Measurements from ENCODE around the gene JAKMIP1.

Gene JAKMIP1

DNA sequence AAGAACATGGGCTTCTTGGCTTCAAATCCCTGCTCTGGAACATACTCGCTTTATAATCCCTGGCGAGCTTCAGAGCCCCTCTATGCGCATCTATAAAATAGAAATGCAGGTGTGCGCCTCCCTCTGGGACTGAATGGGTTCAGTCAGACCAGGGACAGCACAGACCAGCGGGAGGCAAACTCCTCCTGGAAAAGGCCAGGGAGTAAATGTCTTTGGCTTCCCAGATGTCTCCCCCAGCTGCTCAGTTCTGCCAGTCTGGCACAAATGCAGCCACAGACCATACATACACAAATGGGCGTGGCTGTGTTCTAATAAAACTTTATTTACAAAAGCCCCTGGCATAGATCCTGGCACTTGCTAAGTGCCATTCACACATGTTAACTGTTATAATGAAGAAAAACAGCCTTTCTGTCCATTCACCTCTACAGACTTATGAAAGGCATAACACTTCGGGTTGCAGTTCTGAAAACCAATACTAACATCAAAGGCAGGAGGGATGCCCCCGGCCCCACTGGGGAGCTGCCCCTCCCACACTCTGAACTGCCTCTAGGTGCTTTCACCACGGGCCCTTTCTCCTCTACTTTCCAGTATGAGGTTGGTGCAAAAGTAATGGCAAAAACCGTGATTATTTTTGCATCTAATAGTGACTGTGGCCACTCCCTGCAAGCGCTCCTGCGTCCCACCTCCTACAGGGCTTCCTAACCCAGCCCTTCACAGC, 4.6 kb downstream of the JAKMIP1 start:
- H3K27ac ChIP-seq (ENCODE audit: insufficient read depth, low read length, poor library complexity, severe bottlenecking) = no peak overlapping the region
- no peaks in the 10 kb centered on the region for H3K9me3 ChIP-seq (ENCODE audit: control insufficient read depth, low read length)
- DNase-seq = no peak
- H3K4me3 ChIP-seq (ENCODE audit: insufficient read depth, low read depth, low read length, poor library complexity, severe bottlenecking) = no peak overlapping the region
- no peaks in the 10 kb centered on the region for H3K27me3 ChIP-seq (replicated peaks; ENCODE audit: control insufficient read depth, insufficient read depth, low read length, poor library complexity, severe bottlenecking)
- no peaks in the 10 kb centered on the region for H3K36me3 ChIP-seq (ENCODE audit: control insufficient read depth, insufficient read depth, low read length)
- peaks cover 14% of the 10 kb centered on the region for H3K4me1 ChIP-seq (ENCODE audit: control insufficient read depth, insufficient read depth, low read length, poor library complexity, severe bottlenecking)

DNA sequence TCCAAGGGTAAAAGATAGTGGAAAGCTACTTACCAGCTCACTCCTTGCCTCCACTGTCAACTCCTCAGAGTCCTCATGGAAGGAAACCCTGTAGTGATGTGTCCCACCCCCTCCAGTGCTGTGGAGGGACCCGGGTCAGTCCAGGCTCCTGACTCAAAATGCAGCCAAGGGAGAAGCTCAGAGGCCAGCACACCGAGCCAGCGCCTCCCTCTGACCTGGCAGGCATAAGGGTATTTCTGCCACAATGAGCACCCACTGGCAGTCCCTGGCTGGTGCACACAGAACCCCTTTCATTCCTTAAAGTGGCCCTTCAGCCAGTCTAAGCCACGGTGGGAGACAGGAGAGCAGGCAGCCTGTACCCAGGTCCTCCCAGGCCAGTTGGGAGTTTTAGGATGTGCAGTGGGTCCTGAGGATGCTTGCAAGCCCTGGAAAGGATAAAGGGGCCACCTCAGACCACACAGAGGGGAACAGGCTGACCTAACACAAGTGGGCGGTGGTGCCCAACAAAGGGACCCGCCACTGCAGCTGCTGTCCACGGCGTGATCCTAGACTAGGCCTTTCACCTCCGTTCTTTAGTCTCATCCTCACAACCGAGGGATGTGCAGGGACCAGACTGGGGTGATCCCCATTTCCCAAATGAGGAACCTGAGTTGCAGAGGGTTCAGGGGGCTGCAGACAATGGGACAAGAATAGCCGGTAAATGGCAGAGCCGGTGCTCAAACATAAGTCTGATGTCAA, 5.7 kb downstream of the JAKMIP1 start:
- H3K4me3 ChIP-seq (ENCODE audit: insufficient read depth, low read depth, low read length, poor library complexity, severe bottlenecking) = no peak overlapping the region
- no peaks in the 10 kb centered on the region for H3K9me3 ChIP-seq (ENCODE audit: control insufficient read depth, low read length)
- H3K27ac ChIP-seq (ENCODE audit: insufficient read depth, low read length, poor library complexity, severe bottlenecking) = no peak overlapping the region
- H3K27me3 ChIP-seq (replicated peaks; ENCODE audit: control insufficient read depth, insufficient read depth, low read length, poor library complexity, severe bottlenecking) = no peaks in the 10 kb centered on the region
- H3K36me3 ChIP-seq (ENCODE audit: control insufficient read depth, insufficient read depth, low read length) = no peaks in the 10 kb centered on the region
- DNase-seq = no peak
- H3K4me1 ChIP-seq (ENCODE audit: control insufficient read depth, insufficient read depth, low read length, poor library complexity, severe bottlenecking) = peaks cover 12% of the 10 kb centered on the region

DNA sequence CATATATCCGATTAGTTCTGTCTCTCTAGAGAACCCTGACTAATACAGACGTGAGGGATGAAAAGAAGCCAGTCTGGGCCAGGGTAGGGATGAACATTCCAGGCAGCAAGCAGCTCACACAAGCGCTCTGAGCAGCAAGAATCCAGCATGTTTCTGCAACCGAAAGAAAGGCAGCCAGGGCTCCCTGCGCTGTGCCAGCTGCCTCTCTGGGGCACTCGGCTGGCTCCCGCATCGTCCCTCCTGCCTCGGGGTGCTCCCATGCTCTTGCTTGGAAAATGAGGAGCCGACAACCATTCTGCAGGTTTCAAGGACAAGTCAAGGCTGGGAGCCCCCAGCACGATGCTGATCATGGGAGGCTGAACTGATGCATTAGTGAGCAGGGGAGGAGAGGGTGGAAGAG, 7.0 kb downstream of the JAKMIP1 start:
- H3K4me3 ChIP-seq (ENCODE audit: insufficient read depth, low read depth, low read length, poor library complexity, severe bottlenecking) = no peak overlapping the region
- H3K4me1 ChIP-seq (ENCODE audit: control insufficient read depth, insufficient read depth, low read length, poor library complexity, severe bottlenecking) = peaks cover 2% of the 10 kb centered on the region
- H3K27me3 ChIP-seq (replicated peaks; ENCODE audit: control insufficient read depth, insufficient read depth, low read length, poor library complexity, severe bottlenecking) = no peaks in the 10 kb centered on the region
- no peak overlapping the region for H3K27ac ChIP-seq (ENCODE audit: insufficient read depth, low read length, poor library complexity, severe bottlenecking)
- H3K36me3 ChIP-seq (ENCODE audit: control insufficient read depth, insufficient read depth, low read length) = no peaks in the 10 kb centered on the region
- DNase-seq = no peak
- H3K9me3 ChIP-seq (ENCODE audit: control insufficient read depth, low read length) = no peaks in the 10 kb centered on the region

DNA sequence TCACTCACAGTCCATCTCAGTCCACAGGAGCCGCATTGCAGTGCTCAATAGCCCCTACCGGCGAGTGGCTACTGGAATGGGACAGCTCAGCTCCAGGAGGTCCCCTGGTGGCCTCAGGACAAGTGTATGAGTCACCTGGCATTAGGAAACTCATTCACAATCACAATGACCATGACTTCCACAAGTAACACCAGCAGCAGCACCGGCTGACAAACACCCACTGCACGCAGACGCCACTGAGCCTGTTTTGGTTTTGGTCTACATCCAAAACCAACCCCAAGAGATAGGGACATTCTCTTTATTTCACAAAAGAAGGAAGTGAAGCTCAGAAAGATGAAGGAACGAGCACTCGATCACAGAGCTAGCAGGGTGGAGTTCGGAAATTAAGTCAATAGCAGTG, 8.1 kb downstream of the JAKMIP1 start:
- Histone ChIP-seq H3K4me3 (ENCODE audit: insufficient read depth, low read depth, low read length, poor library complexity, severe bottlenecking) (no peak overlapping the region), H3K27me3 (replicated peaks; ENCODE audit: control insufficient read depth, insufficient read depth, low read length, poor library complexity, severe bottlenecking) (no peaks in the 10 kb centered on the region), H3K9me3 (ENCODE audit: control insufficient read depth, low read length) (no peaks in the 10 kb centered on the region), H3K36me3 (ENCODE audit: control insufficient read depth, insufficient read depth, low read length) (no peaks in the 10 kb centered on the region), H3K4me1 (ENCODE audit: control insufficient read depth, insufficient read depth, low read length, poor library complexity, severe bottlenecking) (no peaks in the 10 kb centered on the region), H3K27ac (ENCODE audit: insufficient read depth, low read length, poor library complexity, severe bottlenecking) (no peak overlapping the region)
- no peak for DNase-seq

DNA sequence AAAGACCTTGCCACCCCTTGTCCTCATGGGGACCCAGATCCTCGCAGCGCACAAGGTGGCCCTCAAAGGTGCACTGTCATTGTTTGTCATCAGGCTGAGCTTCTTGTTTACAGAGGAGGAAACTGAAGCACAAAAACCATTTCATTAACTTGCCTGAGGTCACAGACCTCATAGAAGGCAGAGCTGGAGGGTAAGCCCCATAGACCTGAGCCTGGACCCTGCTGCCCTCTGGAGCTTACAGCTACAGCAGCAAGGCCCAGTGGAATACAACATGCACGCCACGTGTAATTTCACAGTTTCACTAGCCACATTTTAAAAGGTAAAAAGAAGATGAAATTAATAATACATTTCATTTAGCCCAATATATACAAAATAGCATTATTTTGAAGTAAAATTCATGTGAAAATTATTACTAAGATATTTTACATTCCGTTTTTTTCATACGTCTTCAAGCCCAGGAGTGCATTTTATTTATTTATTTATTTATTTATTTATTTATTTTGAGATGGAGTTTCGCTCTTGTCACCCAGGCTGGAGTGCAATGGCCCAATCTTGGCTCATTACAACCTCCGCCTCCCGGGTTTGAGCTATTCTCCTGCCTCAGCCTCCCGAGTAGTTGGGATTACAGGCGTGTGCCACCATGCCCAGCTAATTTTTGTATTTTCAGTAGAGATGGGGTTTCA, 8.8 kb downstream of the JAKMIP1 start:
- no peaks in the 10 kb centered on the region for H3K9me3 ChIP-seq (ENCODE audit: control insufficient read depth, low read length)
- no peak overlapping the region for H3K27ac ChIP-seq (ENCODE audit: insufficient read depth, low read length, poor library complexity, severe bottlenecking)
- no peaks in the 10 kb centered on the region for H3K4me1 ChIP-seq (ENCODE audit: control insufficient read depth, insufficient read depth, low read length, poor library complexity, severe bottlenecking)
- no peak for DNase-seq
- H3K27me3 ChIP-seq (replicated peaks; ENCODE audit: control insufficient read depth, insufficient read depth, low read length, poor library complexity, severe bottlenecking) = no peaks in the 10 kb centered on the region
- H3K36me3 ChIP-seq (ENCODE audit: control insufficient read depth, insufficient read depth, low read length) = no peaks in the 10 kb centered on the region
- H3K4me3 ChIP-seq (ENCODE audit: insufficient read depth, low read depth, low read length, poor library complexity, severe bottlenecking) = no peak overlapping the region

DNA sequence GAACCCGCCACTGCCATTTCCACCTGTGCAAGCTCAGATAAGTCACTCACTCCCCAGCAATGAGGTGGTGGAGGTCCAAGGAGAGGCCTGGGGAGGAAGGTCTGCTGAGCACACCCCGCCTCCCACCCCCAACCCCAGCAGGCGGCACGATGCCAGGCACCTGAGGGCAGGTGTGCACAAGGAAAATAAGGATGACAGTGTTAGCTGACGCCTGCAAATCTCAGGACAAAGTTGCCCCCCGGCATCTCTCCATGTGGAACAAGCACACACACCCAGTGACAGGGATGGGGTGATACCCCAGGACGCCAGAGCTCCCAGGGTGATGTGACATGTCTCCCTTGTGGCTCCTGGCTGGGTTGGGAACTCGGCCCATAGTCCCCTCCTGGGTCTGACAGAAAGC, 9.9 kb downstream of the JAKMIP1 start:
- DNase-seq = no peak

DNA sequence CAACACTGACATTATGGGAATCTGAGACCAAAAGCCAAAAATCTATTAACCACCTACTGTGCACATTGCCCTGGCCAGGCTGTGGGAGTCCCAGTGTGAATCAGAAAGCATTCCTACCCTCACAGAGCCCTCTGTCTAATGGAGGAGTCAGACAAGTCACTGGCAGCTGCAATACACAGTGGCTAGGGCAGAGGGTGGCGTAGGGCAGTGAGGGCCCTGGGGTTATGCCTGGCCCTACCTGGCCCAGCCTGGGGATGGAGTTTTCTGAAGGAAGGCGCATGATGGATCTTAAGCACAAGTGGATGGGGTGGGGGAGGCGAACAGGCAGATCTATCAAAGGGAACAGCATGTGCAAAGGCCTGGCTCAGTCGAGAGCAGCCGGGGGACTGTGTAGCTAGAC, 10.8 kb downstream of the JAKMIP1 start:
- Histone ChIP-seq H3K36me3 (ENCODE audit: control insufficient read depth, insufficient read depth, low read length) (no peaks in the 10 kb centered on the region), H3K4me1 (ENCODE audit: control insufficient read depth, insufficient read depth, low read length, poor library complexity, severe bottlenecking) (peaks cover 7% of the 10 kb centered on the region), H3K27me3 (replicated peaks; ENCODE audit: control insufficient read depth, insufficient read depth, low read length, poor library complexity, severe bottlenecking) (no peaks in the 10 kb centered on the region), H3K27ac (ENCODE audit: insufficient read depth, low read length, poor library complexity, severe bottlenecking) (no peak overlapping the region), H3K4me3 (ENCODE audit: insufficient read depth, low read depth, low read length, poor library complexity, severe bottlenecking) (no peak overlapping the region), H3K9me3 (ENCODE audit: control insufficient read depth, low read length) (no peaks in the 10 kb centered on the region)
- no peak for DNase-seq

More for the DNA sequence above, 9.9 kb downstream of the JAKMIP1 start:
- Histone ChIP-seq H3K4me3 (ENCODE audit: insufficient read depth, low read depth, low read length, poor library complexity, severe bottlenecking) (no peak overlapping the region), H3K36me3 (ENCODE audit: control insufficient read depth, insufficient read depth, low read length) (no peaks in the 10 kb centered on the region), H3K4me1 (ENCODE audit: control insufficient read depth, insufficient read depth, low read length, poor library complexity, severe bottlenecking) (no peaks in the 10 kb centered on the region), H3K9me3 (ENCODE audit: control insufficient read depth, low read length) (no peaks in the 10 kb centered on the region), H3K27ac (ENCODE audit: insufficient read depth, low read length, poor library complexity, severe bottlenecking) (no peak overlapping the region), H3K27me3 (replicated peaks; ENCODE audit: control insufficient read depth, insufficient read depth, low read length, poor library complexity, severe bottlenecking) (no peaks in the 10 kb centered on the region)

DNA sequence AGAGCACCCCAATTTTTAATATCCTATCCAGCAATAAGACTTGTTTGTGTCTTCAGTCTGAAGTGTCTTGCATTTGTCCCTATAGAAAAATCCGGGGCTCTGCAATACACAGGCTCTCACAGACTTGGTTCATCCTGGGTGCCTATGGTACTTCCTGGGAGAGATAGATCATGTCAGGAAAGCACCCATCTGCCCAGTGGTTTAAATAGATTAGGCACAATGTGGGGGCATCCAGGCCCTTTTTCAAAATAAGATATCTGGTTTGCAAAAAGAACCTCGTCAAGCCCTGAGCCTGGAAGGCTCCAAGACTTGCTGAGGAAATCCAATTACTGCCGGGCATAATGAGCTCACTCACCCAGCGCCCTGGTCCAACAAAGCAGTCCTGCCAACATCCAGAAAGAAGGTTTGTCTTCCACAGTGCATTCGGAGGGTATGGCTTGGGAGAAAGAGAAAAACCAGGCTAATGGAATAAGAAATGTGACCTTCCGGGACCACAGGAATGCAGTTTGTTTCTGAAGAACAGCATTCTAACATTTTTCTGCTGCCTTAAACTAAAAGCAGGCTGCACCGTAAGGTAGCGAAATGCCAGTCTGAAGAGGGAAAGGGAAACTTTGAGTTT, 11.6 kb downstream of the JAKMIP1 start:
- no peak overlapping the region for H3K27ac ChIP-seq (ENCODE audit: insufficient read depth, low read length, poor library complexity, severe bottlenecking)
- no peaks in the 10 kb centered on the region for H3K36me3 ChIP-seq (ENCODE audit: control insufficient read depth, insufficient read depth, low read length)
- H3K9me3 ChIP-seq (ENCODE audit: control insufficient read depth, low read length) = no peaks in the 10 kb centered on the region
- DNase-seq = no peak
- peaks cover 13% of the 10 kb centered on the region for H3K4me1 ChIP-seq (ENCODE audit: control insufficient read depth, insufficient read depth, low read length, poor library complexity, severe bottlenecking)
- H3K27me3 ChIP-seq (replicated peaks; ENCODE audit: control insufficient read depth, insufficient read depth, low read length, poor library complexity, severe bottlenecking) = no peaks in the 10 kb centered on the region
- no peak overlapping the region for H3K4me3 ChIP-seq (ENCODE audit: insufficient read depth, low read depth, low read length, poor library complexity, severe bottlenecking)

DNA sequence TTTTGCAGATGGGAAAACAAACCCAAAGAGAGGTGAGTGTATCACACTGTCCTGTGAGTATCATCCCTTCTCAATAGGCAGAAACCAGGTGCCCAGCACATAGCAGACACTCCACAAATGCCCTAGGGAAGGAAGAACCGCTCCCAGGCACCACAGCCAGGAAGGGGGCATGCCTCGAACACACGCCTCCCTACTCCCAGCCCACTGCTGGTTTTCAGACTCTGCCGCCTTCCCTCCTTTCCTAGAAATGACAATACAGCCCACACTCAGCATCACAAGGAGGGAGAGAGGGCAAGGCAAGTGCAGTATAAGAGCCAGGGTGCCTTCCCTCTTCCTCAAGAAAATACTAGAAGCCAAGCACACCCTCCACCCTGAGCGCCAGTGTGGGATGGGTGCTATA, 16.2 kb downstream of the JAKMIP1 start:
- no peaks in the 10 kb centered on the region for H3K9me3 ChIP-seq (ENCODE audit: control insufficient read depth, low read length)
- no peak overlapping the region for H3K27ac ChIP-seq (ENCODE audit: insufficient read depth, low read length, poor library complexity, severe bottlenecking)
- H3K4me3 ChIP-seq (ENCODE audit: insufficient read depth, low read depth, low read length, poor library complexity, severe bottlenecking) = no peak overlapping the region
- peaks cover 46% of the 10 kb centered on the region for H3K4me1 ChIP-seq (ENCODE audit: control insufficient read depth, insufficient read depth, low read length, poor library complexity, severe bottlenecking)
- no peaks in the 10 kb centered on the region for H3K27me3 ChIP-seq (replicated peaks; ENCODE audit: control insufficient read depth, insufficient read depth, low read length, poor library complexity, severe bottlenecking)
- DNase-seq = no peak
- no peaks in the 10 kb centered on the region for H3K36me3 ChIP-seq (ENCODE audit: control insufficient read depth, insufficient read depth, low read length)

DNA sequence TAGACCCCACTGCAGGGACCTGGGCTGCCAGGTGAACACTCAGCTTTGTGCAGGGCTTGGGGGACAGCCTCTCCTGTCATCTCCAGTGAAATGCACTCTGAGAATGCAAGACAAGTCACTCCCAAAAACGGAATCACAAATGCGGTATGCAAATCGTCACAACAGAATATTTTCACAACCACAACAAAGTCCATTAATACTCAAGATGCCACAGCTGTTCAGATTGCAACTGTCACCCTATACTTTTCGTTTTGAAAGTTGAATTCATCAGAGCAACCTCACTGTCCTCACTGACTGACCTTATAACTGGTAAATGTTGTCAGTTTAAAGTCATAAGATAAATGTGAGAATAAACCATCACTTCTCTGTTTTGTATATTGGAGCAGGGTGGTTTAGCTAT, 16.6 kb downstream of the JAKMIP1 start:
- peaks cover 50% of the 10 kb centered on the region for H3K4me1 ChIP-seq (ENCODE audit: control insufficient read depth, insufficient read depth, low read length, poor library complexity, severe bottlenecking)
- no peaks in the 10 kb centered on the region for H3K9me3 ChIP-seq (ENCODE audit: control insufficient read depth, low read length)

More for the DNA sequence above, 16.6 kb downstream of the JAKMIP1 start:
- Histone ChIP-seq H3K36me3 (ENCODE audit: control insufficient read depth, insufficient read depth, low read length) (no peaks in the 10 kb centered on the region), H3K27ac (ENCODE audit: insufficient read depth, low read length, poor library complexity, severe bottlenecking) (no peak overlapping the region), H3K27me3 (replicated peaks; ENCODE audit: control insufficient read depth, insufficient read depth, low read length, poor library complexity, severe bottlenecking) (no peaks in the 10 kb centered on the region), H3K4me3 (ENCODE audit: insufficient read depth, low read depth, low read length, poor library complexity, severe bottlenecking) (no peak overlapping the region)
- no peak for DNase-seq

All from effector memory CD4-positive, alpha-beta T cell (primary cell).